ENCODE results near the gene SLC44A5. TPM values are rescaled to one million over a fixed set of nuclear protein-coding genes. Genes with fewer than 3 reads are reported as not detected.
"Not testable (repeated sequence)": the region's sequence is repeated elsewhere in the genome, so short reads cannot be mapped to it uniquely, and the experiment has no call there.

SLC44A5 gene
- total and polyA plus RNA-seq, 10 donors: 0.28 to 4.0 (median 0.87) TPM

GRCh38 chr1:75484789-75485188, 126.1 kb downstream of the SLC44A5 start:
- intact Hi-C loops (cut with DNase I; ENCODE audit: low total_unique reads): no loop called here
- H3K27me3 ChIP-seq (replicated peaks in 1 of 7): no peaks in the 10 kb centered on the region
- 11 to 44% (median 30%) methylated on average over 1 of the region's 1 CpG for WGBS, 5 donors

GRCh38 chr1:75482951-75483350, 128.0 kb downstream of the SLC44A5 start:
- TF ChIP-seq POLR2AphosphoS5 (IDR thresholded peaks at IDR 0.05): no peak
- no peak for TF ChIP-seq POLR2A (IDR thresholded peaks at IDR 0.05)
- TF ChIP-seq CTCF (IDR thresholded peaks at IDR 0.05 in 8 of 11, conservative IDR thresholded peaks at IDR 0.05 in 3 of 11): no peak
- WGBS, 5 donors: 10 to 18% (median 16%) methylated on average over 2 of the region's 2 CpGs
- no peak for DNase-seq
- Histone ChIP-seq H3K36me3 (no peaks in the 10 kb centered on the region), H3K4me1 (no peaks in the 10 kb centered on the region), H3K27me3 (replicated peaks in 1 of 7) (no peaks in the 10 kb centered on the region), H3K9me3 (peaks cover 0 to 25% (median 15%) of the 10 kb centered on the region in 8 donors), H3K27ac (no peak overlapping the region), H3K4me3 (no peak overlapping the region)
- intact Hi-C loops (cut with DNase I; ENCODE audit: low total_unique reads): no loop called here

More at GRCh38 chr1:75484789-75485188, 126.1 kb downstream of the SLC44A5 start:
- Histone ChIP-seq H3K4me1 (no peaks in the 10 kb centered on the region), H3K27ac (no peak overlapping the region), H3K36me3 (no peaks in the 10 kb centered on the region), H3K9me3 (peaks cover 0 to 25% (median 15%) of the 10 kb centered on the region in 8 donors), H3K4me3 (no peak overlapping the region)
- no peak for TF ChIP-seq POLR2AphosphoS5 (IDR thresholded peaks at IDR 0.05)
- TF ChIP-seq POLR2A (IDR thresholded peaks at IDR 0.05): no peak
- TF ChIP-seq CTCF (IDR thresholded peaks at IDR 0.05 in 8 of 11, conservative IDR thresholded peaks at IDR 0.05 in 3 of 11): no peak
- DNase-seq: no peak

GRCh38 chr1:75476486-75476885, 134.4 kb downstream of the SLC44A5 start:
- H3K4me1 ChIP-seq; DNase-seq; H3K36me3 ChIP-seq; H3K4me3 ChIP-seq; H3K27me3 ChIP-seq (replicated peaks in 1 of 7); H3K27ac ChIP-seq; intact Hi-C loops (cut with DNase I; ENCODE audit: low total_unique reads); H3K9me3 ChIP-seq: not testable (repeated sequence)
- WGBS, 5 donors: 91 to 96% (median 94%) methylated on average over 9 to 12 of the region's 12 CpGs

- Histone ChIP-seq H3K27ac (no peak overlapping the region), H3K27me3 (replicated peaks in 1 of 7) (no peaks in the 10 kb centered on the region), H3K36me3 (no peaks in the 10 kb centered on the region), H3K4me3 (no peak overlapping the region), H3K4me1 (no peaks in the 10 kb centered on the region), H3K9me3 (peaks cover 0 to 7% (median 0%) of the 10 kb centered on the region in 8 donors)
- TF ChIP-seq POLR2AphosphoS5 (IDR thresholded peaks at IDR 0.05) (no peak), POLR2A (IDR thresholded peaks at IDR 0.05) (no peak), CTCF (IDR thresholded peaks at IDR 0.05 in 8 of 11, conservative IDR thresholded peaks at IDR 0.05 in 3 of 11) (no peak)
- no peak for DNase-seq
- intact Hi-C loops (cut with DNase I; ENCODE audit: low total_unique reads): no loop called here
- WGBS, 5 donors: 89 to 99% (median 92%) methylated on average over 4 of the region's 4 CpGs
Observed at GRCh38 chr1:75475696-75476095, 135.2 kb downstream of the SLC44A5 start.

Measured in spleen (tissue), 11 donors.